Sigmoid colon (tissue), 7 donors: ENCODE results near the gene FSCN2. TPM values are rescaled to one million over a fixed set of nuclear protein-coding genes. Genes with fewer than 3 reads are reported as not detected.

Experiments used
- DNase-seq: peaks from one replicate; pipeline ENCODE4 v3.0.0-alpha.2; 2019
- H3K27ac ChIP-seq, 4 donors: fragments of 200-600 bp; sonication (generic); one replicate each; pipeline ENCODE4 v1.5.1; 2016 to 2019; ENCODE audit warnings: mild to moderate bottlenecking in 1 of 4
- H3K27me3 ChIP-seq, 3 donors: fragments of 200-600 bp; sonication (generic); one replicate each; pipeline ENCODE4 v1.5.1; 2019; ENCODE audit warnings: mild to moderate bottlenecking in 1 of 3
- H3K36me3 ChIP-seq, 4 donors: fragments of 200-600 bp; sonication (generic); one replicate each; pipeline ENCODE4 v1.5.1; 2016 to 2019
- H3K4me1 ChIP-seq, 4 donors: fragments of 200-600 bp; sonication (generic); one replicate each; pipeline ENCODE4 v1.5.1; 2017 to 2019
- H3K4me3 ChIP-seq, 4 donors: fragments of 200-600 bp; sonication (generic); one replicate each; pipeline ENCODE4 v1.5.1; 2017 to 2019; ENCODE audit warnings: mild to moderate bottlenecking in 2 of 4, moderate library complexity in 1 of 4
- H3K9me3 ChIP-seq, 4 donors: fragments of 200-600 bp in 3 of 4; sonication (generic) in 3 of 4; one replicate each; pipeline versions ENCODE4 v1.5.1 to v1.6.1; 2013 to 2019
- CTCF ChIP-seq, 4 experiments: fragments of 450-650 bp in 3 of 4; fragments of 200-600 bp in 1 of 4; IDR thresholded peaks; one replicate each; pipeline ENCODE4 v1.5.1; 2016 to 2019; ENCODE audit warnings: antibody characterized with exemption in 4 of 4, mild to moderate bottlenecking in 3 of 4, moderate library complexity in 2 of 4
- EP300 ChIP-seq, 4 donors: sonication (generic); formaldehyde crosslinking; IDR thresholded peaks; one replicate each; pipeline ENCODE4 v1.6.1; 2017; ENCODE audit warnings: antibody characterized with exemption in 4 of 4
- POLR2A ChIP-seq, 2 donors: fragments of 450-650 bp; IDR thresholded peaks; one replicate each; pipeline ENCODE4 v1.6.1; 2016; ENCODE audit warnings: antibody characterized with exemption in 2 of 2, mild to moderate bottlenecking in 2 of 2, moderate library complexity in 2 of 2
- POLR2AphosphoS5 ChIP-seq, 4 donors: sonication (generic); formaldehyde crosslinking; IDR thresholded peaks; one replicate each; pipeline ENCODE4 v1.6.1; 2017; ENCODE audit warnings: antibody characterized with exemption in 4 of 4
- WGBS, 2 donors: extraction: QIAGEN DNeasy Blood & Tissue Kit; methylation state at CpG; one replicate each; pipeline ENCODE4 v1.1.7; 2013; 5-methylcytosine and 5-hydroxymethylcytosine counted together
- intact Hi-C: fragments of 100-400 bp; cut with DNase I; formaldehyde crosslinking; loops from one replicate; pipeline ENCODE4 v1.15.1; 2023
- polyA plus RNA-seq, 3 donors: library from polyadenylated mRNA; stranded (reverse); fragments of 200-250 nt; gene quantifications; one replicate each; pipeline ENCODE4 v1.2.3, GENCODE V29; 2013
- total RNA-seq, 4 donors: library from RNA; depleted of rRNA; stranded (reverse); fragments of >200 nt; gene quantifications; one replicate each; pipeline ENCODE4 v1.1.0, GENCODE V29; 2016
- donor health status: healthy with polysubstance abuse.
- donor health status: Bipolar disorder and iron deficiency.
- donor health status: healthy.

Gene FSCN2
- total and polyA plus RNA-seq, 7 donors = 0.33 to 2.3 (median 1.0) TPM; not detected in 3

GRCh38 chr17:81565231-81565630 lies 37.1 kb downstream of the FSCN2 start:
- intact Hi-C loops = loop anchor here (5.0 kb wide), 1 partner anchor 37 kb away; no protein-coding TSS in a partner anchor
- peaks cover 31 to 73% (median 47%) of the 10 kb centered on the region in 4 donors for H3K36me3 ChIP-seq
- no peak overlapping the region for H3K4me3 ChIP-seq
- peak overlapping the region; percentile 76 to 86 (median 84) for H3K27ac ChIP-seq
- H3K4me1 ChIP-seq = peaks cover 0 to 50% (median 40%) of the 10 kb centered on the region in 4 donors
- no peaks in the 10 kb centered on the region for H3K9me3 ChIP-seq
- no peak for DNase-seq
- TF ChIP-seq CTCF (IDR thresholded peaks at IDR 0.05) (no peak), POLR2AphosphoS5 (IDR thresholded peaks at IDR 0.05) (no peak), EP300 (IDR thresholded peaks at IDR 0.05) (no peak), POLR2A (IDR thresholded peaks at IDR 0.05) (no peak)
- WGBS, 2 donors = 95 to 96% methylated on average over 16 of the region's 16 CpGs
- no peaks in the 10 kb centered on the region for H3K27me3 ChIP-seq

DNA sequence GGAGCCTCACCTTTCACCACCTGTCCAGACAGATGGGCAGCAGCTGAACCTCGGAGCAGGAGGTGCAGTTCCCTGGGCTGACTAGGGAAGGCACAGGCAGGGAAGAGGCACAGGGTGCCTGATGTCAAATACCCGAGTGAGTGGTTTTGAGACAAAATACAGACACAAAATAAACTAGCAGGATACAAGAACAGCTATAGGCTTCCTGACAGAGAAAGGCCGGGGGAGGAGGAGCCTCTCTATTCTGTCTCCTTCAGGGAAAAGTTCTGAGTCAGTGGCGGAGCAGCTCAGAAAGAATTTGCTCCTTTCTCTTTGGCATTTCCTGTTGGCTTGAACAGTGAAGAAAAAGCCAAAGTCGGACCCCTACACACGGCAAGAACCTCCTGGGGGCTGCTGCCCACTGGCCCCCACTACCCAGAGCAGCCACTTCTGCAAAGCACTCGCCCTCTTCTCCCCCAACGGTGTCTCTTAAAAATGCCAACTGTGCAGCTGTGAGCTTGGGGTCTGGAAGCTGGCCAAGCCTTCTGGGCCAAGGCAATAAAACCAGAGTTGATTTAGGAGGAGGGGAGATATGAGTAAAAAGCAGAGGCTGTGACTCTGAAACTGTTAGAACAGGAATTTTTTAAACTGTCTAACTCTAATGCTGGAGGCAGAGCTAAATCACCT lies 38.4 kb downstream of the FSCN2 start:
- WGBS, 2 donors = 8 to 18% methylated on average over 8 of the region's 8 CpGs
- H3K36me3 ChIP-seq = peaks cover 42 to 75% (median 51%) of the 10 kb centered on the region in 4 donors
- intact Hi-C loops = loop anchor here (2.0 to 5.0 kb wide), 3 partner anchors 14 to 52 kb away; partner anchors contain the start of gene FAAP100
- H3K9me3 ChIP-seq = no peaks in the 10 kb centered on the region
- TF ChIP-seq POLR2AphosphoS5 (IDR thresholded peaks at IDR 0.05) (peak in 3 of 4 donors; percentile 62 to 72 (median 64)), EP300 (IDR thresholded peaks at IDR 0.05) (no peak), CTCF (IDR thresholded peaks at IDR 0.05) (no peak), POLR2A (IDR thresholded peaks at IDR 0.05) (no peak)
- H3K4me1 ChIP-seq = peaks cover 0 to 50% (median 40%) of the 10 kb centered on the region in 4 donors
- DNase-seq = peak; percentile 90
- peak overlapping the region in 3 of 4 donors; percentile 22 to 33 (median 23) for H3K4me3 ChIP-seq
- H3K27ac ChIP-seq = peak overlapping the region; percentile 76 to 86 (median 84)
- no peaks in the 10 kb centered on the region for H3K27me3 ChIP-seq

GRCh38 chr17:81567191-81567590 lies 39.0 kb downstream of the FSCN2 start:
- H3K9me3 ChIP-seq = no peaks in the 10 kb centered on the region
- H3K36me3 ChIP-seq = peaks cover 44 to 73% (median 54%) of the 10 kb centered on the region in 4 donors
- whole genome bisulfite sequencing, 2 donors = 49 to 53% methylated on average over 4 of the region's 4 CpGs
- intact Hi-C loops = loop anchor here (2.0 to 5.0 kb wide), 3 partner anchors 14 to 52 kb away; partner anchors contain the start of gene FAAP100
- peak overlapping the region; percentile 76 to 86 (median 84) for H3K27ac ChIP-seq
- peaks cover 0 to 50% (median 40%) of the 10 kb centered on the region in 4 donors for H3K4me1 ChIP-seq
- TF ChIP-seq CTCF (IDR thresholded peaks at IDR 0.05) (no peak), POLR2AphosphoS5 (IDR thresholded peaks at IDR 0.05) (no peak), EP300 (IDR thresholded peaks at IDR 0.05) (no peak), POLR2A (IDR thresholded peaks at IDR 0.05) (no peak)
- H3K27me3 ChIP-seq = no peaks in the 10 kb centered on the region
- DNase-seq = no peak
- H3K4me3 ChIP-seq = peak overlapping the region in 2 of 4 donors; percentile 23 to 33

GRCh38 chr17:81568416-81568815 lies 40.2 kb downstream of the FSCN2 start:
- no peak for DNase-seq
- Histone ChIP-seq H3K36me3 (peaks cover 40 to 61% (median 45%) of the 10 kb centered on the region in 4 donors), H3K4me1 (peaks cover 0 to 50% (median 40%) of the 10 kb centered on the region in 4 donors), H3K4me3 (no peak overlapping the region), H3K9me3 (no peaks in the 10 kb centered on the region), H3K27ac (peak overlapping the region; percentile 76 to 86 (median 84)), H3K27me3 (no peaks in the 10 kb centered on the region)
- intact Hi-C loops = loop anchor here (5.0 kb wide), 1 partner anchor 34 kb away; no protein-coding TSS in a partner anchor
- TF ChIP-seq CTCF (IDR thresholded peaks at IDR 0.05) = no peak
- 91% methylated on average over 10 of the region's 10 CpGs for WGBS, 2 donors
